ENCODE measurements around the gene RANGAP1.

RANGAP1 gene

GRCh38 chr22:41241133-41241676 is 44.8 kb downstream of the RANGAP1 start:
- TF ChIP-seq, protein P1, sequence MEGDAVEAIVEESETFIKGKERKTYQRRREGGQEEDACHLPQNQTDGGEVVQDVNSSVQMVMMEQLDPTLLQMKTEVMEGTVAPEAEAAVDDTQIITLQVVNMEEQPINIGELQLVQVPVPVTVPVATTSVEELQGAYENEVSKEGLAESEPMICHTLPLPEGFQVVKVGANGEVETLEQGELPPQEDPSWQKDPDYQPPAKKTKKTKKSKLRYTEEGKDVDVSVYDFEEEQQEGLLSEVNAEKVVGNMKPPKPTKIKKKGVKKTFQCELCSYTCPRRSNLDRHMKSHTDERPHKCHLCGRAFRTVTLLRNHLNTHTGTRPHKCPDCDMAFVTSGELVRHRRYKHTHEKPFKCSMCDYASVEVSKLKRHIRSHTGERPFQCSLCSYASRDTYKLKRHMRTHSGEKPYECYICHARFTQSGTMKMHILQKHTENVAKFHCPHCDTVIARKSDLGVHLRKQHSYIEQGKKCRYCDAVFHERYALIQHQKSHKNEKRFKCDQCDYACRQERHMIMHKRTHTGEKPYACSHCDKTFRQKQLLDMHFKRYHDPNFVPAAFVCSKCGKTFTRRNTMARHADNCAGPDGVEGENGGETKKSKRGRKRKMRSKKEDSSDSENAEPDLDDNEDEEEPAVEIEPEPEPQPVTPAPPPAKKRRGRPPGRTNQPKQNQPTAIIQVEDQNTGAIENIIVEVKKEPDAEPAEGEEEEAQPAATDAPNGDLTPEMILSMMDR (IDR thresholded peaks at IDR 0.05): no peak

DNA sequence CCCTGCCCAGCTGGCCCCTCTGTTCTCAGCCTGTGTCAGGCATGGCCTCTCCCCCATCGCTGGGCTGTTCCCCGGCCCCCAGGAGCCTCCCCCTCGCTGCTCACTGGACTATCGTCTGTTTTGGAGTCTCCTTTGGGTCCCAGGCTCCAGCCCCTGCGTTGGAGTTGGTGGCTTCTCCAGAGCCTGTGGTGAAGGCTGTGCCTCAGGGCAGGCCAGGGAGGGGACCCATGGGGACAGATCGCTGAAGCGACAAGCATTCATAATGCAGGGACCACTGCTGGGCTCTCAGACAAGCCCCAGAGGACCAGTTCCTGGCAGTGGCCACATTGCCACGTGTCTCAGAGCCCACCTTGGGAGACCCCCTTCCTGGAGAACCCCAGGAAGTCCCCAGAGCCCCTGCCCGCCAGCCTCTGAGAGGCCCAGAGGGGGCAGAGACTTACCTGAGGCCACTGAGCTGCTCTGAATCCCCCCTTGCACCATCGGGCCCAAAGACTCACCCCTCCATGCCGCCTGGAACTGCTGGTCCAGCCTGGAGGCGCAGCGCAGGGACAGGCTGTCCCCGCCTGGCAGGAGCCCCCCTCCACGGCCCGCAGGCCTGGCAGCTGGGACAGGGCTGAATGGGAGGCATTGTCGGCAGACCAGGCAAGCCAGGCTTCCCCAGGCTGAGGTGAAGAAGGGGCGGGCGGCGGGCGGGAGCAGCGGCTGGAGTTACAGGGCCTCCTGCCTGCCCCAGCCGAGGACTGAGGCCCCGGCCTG is 45.4 kb downstream of the RANGAP1 start, which contains the start of gene CHADL:
TSS of gene CHADL (minus strand) at position 555 of the 756 bp plus-strand sequence. CDS start at position 505, 50 bp downstream.
- TF ChIP-seq, protein P1 (IDR thresholded peaks at IDR 0.05): no peak

- TF ChIP-seq, protein P1 (IDR thresholded peaks at IDR 0.05): no peak
Measured at GRCh38 chr22:41239443-41240128, 46.4 kb downstream of the RANGAP1 start.

DNA sequence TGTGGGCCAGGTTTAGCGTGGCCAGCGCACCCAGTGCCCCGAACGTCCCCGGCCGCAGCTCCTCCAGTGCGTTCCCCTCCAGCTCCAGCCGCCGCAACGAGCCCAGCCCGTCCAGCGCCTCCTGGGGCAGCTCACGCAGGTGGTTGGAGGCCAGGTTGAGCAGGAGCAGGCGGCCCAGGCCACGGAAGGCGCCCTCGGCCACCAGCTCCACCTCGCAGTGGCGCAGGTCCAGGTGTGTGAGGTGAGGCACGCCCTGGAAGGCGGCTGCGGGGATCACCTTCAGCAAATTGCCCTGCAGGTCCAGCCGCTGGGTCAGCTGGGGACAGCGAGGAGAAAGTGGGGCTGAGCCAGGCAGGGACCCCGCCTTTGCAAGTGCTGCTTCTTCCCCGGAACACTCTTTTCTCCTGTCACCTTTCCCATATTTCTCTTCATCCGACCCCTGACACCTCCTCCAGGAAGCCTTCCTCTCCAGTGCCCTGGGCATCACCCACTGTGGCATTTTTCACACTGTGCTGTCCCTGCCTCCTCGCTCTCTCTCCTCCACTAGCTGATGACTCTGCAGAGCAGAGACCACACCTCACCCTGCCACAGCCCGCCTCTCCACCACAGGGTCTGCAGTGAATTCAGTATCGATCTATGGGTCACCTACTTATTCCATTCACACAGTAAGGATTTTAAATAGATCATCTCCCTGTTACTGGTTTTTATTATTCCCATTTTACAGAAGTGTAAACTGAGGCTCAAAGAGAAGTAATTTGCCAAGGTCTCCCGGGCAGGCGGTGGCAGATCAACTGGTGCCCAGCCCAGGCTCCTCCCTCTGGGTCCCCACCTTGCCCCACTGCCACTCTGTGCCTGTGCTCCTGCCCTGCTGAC is 47.2 kb downstream of the RANGAP1 start:
- TF ChIP-seq, protein P1 (IDR thresholded peaks at IDR 0.05): no peak

DNA sequence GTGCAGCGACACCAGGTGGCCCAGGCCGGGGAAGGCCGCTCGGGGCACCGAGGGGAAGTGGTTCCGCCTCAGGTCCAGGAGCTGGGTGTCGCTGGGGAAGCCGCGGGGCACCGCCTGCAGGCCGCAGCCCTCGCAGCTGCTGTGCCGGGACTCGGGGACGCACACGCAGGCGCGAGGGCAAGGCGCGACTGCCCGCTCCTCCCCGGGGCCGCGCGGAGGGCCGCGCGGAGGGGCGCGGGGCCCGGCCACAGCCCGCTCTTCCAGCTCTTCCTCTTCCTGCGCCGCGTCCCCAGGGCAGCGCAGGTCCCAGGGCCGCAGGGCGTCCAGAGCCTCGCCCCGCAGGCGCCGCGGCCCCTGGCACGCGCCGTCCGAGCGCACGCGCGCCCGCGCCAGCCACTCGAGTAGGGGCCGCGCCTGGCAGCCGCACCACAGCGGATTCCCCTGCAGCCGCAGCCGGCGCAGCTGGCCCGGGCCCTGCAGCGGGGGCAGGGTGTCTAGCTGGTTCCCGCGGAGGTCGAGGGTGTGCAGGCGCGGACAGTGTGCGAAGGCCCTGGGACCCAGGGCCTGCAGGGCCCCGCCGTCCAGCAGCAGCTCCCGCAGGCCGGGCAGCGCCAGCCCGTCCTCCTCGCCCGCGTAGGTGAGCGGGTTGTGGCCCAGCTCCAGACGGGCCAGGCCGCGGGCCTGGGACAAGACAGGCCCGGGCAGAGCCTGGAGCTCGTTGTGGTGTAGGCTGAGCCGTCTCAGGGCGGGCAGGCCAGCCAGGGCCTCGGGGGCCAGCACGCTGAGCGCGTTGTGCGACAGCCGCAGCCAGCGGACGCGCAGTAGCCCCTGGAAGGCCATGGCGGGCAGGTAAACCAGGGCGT is 48.0 kb downstream of the RANGAP1 start:
- TF ChIP-seq, protein P1 (IDR thresholded peaks at IDR 0.05): no peak; the same call in 1 of the 2 replicates

GRCh38 chr22:41237036-41237706 is 48.8 kb downstream of the RANGAP1 start:
- TF ChIP-seq, protein P1 (IDR thresholded peaks at IDR 0.05): 0 out of 2 replicates have a peak, but pooled peaks have one; percentile 24

Data from LNCAP (cell line).